ENCODE measurements around the gene IGLL1. TPM values are rescaled to one million over a fixed set of nuclear protein-coding genes. Genes with fewer than 3 reads are reported as not detected.
A peak's percentile ranks its signal among the peaks of the same experiment; 100 is the strongest.

Gene IGLL1
- total and polyA plus RNA-seq, 2 donors (not counting 3 experiments of a cell fraction or from before 2014, with no cell fraction given) = not detected

GRCh38 chr22:23565915-23566704, 14.0 kb downstream of the IGLL1 start:
- intact Hi-C loops (cut with micrococcal nuclease) (no loop called here), dilution Hi-C loops (cut with MboI; ENCODE audit: extremely low pct_ligation_motif_present, low sequenced_read_pairs) (no loop called here)
- Histone ChIP-seq H3K9ac (replicated peaks; ENCODE audit: extremely low read depth, insufficient read depth, low read length) (no peak overlapping the region), H3K36me3 (ENCODE audit: control insufficient read depth in 2 of 2, extremely low read depth in 1 of 2, insufficient read depth in 2 of 2, low read length in 2 of 2) (no peaks in the 10 kb centered on the region), H4K20me1 (replicated peaks; ENCODE audit: control insufficient read depth, extremely low read depth, insufficient read depth, low read length) (no peaks in the 10 kb centered on the region), H3K9me3 (replicated peaks; ENCODE audit: control insufficient read depth, insufficient read depth, low read length) (no peaks in the 10 kb centered on the region), H3K27ac (ENCODE audit: insufficient read depth, low read depth, low read length) (no peak overlapping the region), H3K4me1 (ENCODE audit: control insufficient read depth, extremely low read depth, insufficient read depth, low read length) (peaks cover 2% of the 10 kb centered on the region), H3K4me2 (ENCODE audit: insufficient read depth, low read length) (no peak overlapping the region), H2AFZ (ENCODE audit: low read depth, low read length) (peak overlapping the region; percentile 41), H3K27me3 (ENCODE audit: control insufficient read depth in 2 of 2, insufficient read depth in 2 of 2, low read length in 2 of 2) (peaks cover 16 to 19% of the 10 kb centered on the region in 2 experiments), H3K4me3 (replicated peaks in 1 of 3; ENCODE audit: insufficient read depth in 1 of 3, low read depth in 1 of 3, low read length in 3 of 3) (peak overlapping the region in 1 of 3 experiments; percentile 30), H3K79me2 (ENCODE audit: control insufficient read depth, insufficient read depth, low read length) (no peaks in the 10 kb centered on the region), H3K9me1 (replicated peaks; ENCODE audit: control insufficient read depth, extremely low read depth, insufficient read depth, low read length) (no peaks in the 10 kb centered on the region)
- BruUV-seq (replicated peaks) = no TSS peak
- ChIA-PET POLR2A (no interaction called here), CTCF (interaction anchor here (0.7 kb wide), 1 partner anchor 74 kb away, joined by 3 read pairs; no protein-coding TSS in a partner anchor)
- peak; percentile 68 for TF ChIP-seq EZH2 (IDR thresholded peaks at IDR 0.05; ENCODE audit: borderline replicate concordance, low read depth, low read length, severe bottlenecking)
- TF ChIP-seq POLR2A (IDR thresholded peaks at IDR 0.05; ENCODE audit: low read depth, low read length) = no peak
- no peak for TF ChIP-seq JUN (IDR thresholded peaks at IDR 0.05; ENCODE audit: borderline replicate concordance, insufficient read depth, insufficient read length, low read depth)
- FAIRE-seq (peak; percentile 8), DNase-seq (ENCODE audit: low read depth, low spot score) (no peak)

- dilution Hi-C loops (cut with MboI; ENCODE audit: extremely low pct_ligation_motif_present, low sequenced_read_pairs) = no loop called here
- no peak overlapping the region for H3K27ac ChIP-seq (ENCODE audit: insufficient read depth, low read depth, low read length)
- H3K79me2 ChIP-seq (ENCODE audit: control insufficient read depth, insufficient read depth, low read length) = no peaks in the 10 kb centered on the region
- peaks cover 16 to 19% of the 10 kb centered on the region in 2 experiments for H3K27me3 ChIP-seq (ENCODE audit: control insufficient read depth in 2 of 2, insufficient read depth in 2 of 2, low read length in 2 of 2)
- no peak for FAIRE-seq
- no peak overlapping the region for H3K4me3 ChIP-seq (replicated peaks in 1 of 3; ENCODE audit: insufficient read depth in 1 of 3, low read depth in 1 of 3, low read length in 3 of 3)
- TF ChIP-seq JUN (IDR thresholded peaks at IDR 0.05; ENCODE audit: borderline replicate concordance, insufficient read depth, insufficient read length, low read depth) (no peak), CTCF (IDR thresholded peaks at IDR 0.05; ENCODE audit: extremely low read depth in 1 of 2, insufficient read depth in 1 of 2, low read depth in 1 of 2, low read length in 2 of 2) (peak in 1 of 2 donors; percentile 9)
- H2AFZ ChIP-seq (ENCODE audit: low read depth, low read length) = no peak overlapping the region
- H3K9me1 ChIP-seq (replicated peaks; ENCODE audit: control insufficient read depth, extremely low read depth, insufficient read depth, low read length) = no peaks in the 10 kb centered on the region
- no peak overlapping the region for H3K9ac ChIP-seq (replicated peaks; ENCODE audit: extremely low read depth, insufficient read depth, low read length)
- ChIA-PET CTCF (no interaction called here), POLR2A (interaction anchor here (0.7 kb wide), 1 partner anchor 53 kb away, joined by 3 read pairs; no protein-coding TSS in a partner anchor)
- H4K20me1 ChIP-seq (replicated peaks; ENCODE audit: control insufficient read depth, extremely low read depth, insufficient read depth, low read length) = no peaks in the 10 kb centered on the region
- intact Hi-C loops (cut with micrococcal nuclease) = no loop called here
- H3K36me3 ChIP-seq (ENCODE audit: control insufficient read depth in 2 of 2, extremely low read depth in 1 of 2, insufficient read depth in 2 of 2, low read length in 2 of 2) = no peaks in the 10 kb centered on the region
- peaks cover 2% of the 10 kb centered on the region for H3K4me1 ChIP-seq (ENCODE audit: control insufficient read depth, extremely low read depth, insufficient read depth, low read length)
- no TSS peak for BruUV-seq (replicated peaks)
- H3K4me2 ChIP-seq (ENCODE audit: insufficient read depth, low read length) = no peak overlapping the region
- H3K9me3 ChIP-seq (replicated peaks; ENCODE audit: control insufficient read depth, insufficient read depth, low read length) = no peaks in the 10 kb centered on the region
- no peak for DNase-seq (ENCODE audit: low read depth, low spot score)
Measured at GRCh38 chr22:23565305-23565914, 14.7 kb downstream of the IGLL1 start.
